HEK293 (cell line): ENCODE results near the gene PERM1.
A peak's percentile ranks its signal among the peaks of the same experiment; 100 is the strongest.

Experiments used
- CTCF ChIA-PET: fragments of 350-600 bp; formaldehyde crosslinking; extraction: SDS; loops from one replicate; lab custom pipeline; 2021; ENCODE audit warnings: antibody characterized with exemption; lab: Yijun Ruan, JAX
- POLR2A ChIA-PET: fragments of 300-600 bp; formaldehyde crosslinking; extraction: SDS; loops from one replicate; lab custom pipeline; 2020; ENCODE audit warnings: antibody characterized with exemption, inconsistent platforms; lab: Yijun Ruan, JAX
- H3K27ac ChIP-seq: fragments of 200-500 bp; sonication (Bioruptor generic); 2 replicates; pipeline ENCODE4 v1.5.1; 2014; ENCODE audit warnings: low read depth, low read length, control low read depth, inconsistent platforms; ENCODE audit errors: extremely low read depth
- H3K36me3 ChIP-seq, 2 experiments: fragments of 200-500 bp in 1 of 2; sonication (Bioruptor generic) in 1 of 2; 1 replicate in 1 of 2; 2 replicates in 1 of 2; pipeline ENCODE4 v1.5.1; 2014 to 2017; ENCODE audit warnings: inconsistent platforms in 2 of 2, low read length in 2 of 2; ENCODE audit not compliant: control insufficient read depth in 2 of 2, insufficient read depth in 1 of 2
- H3K4me1 ChIP-seq: fragments of 200-500 bp; sonication (Bioruptor generic); 2 replicates; pipeline ENCODE4 v1.5.1; 2014; ENCODE audit warnings: mild to moderate bottlenecking, low read length, inconsistent platforms; ENCODE audit not compliant: control insufficient read depth, insufficient read depth
- H3K4me3 ChIP-seq: 2 replicates; pipeline ENCODE4 v1.5.1; 2011; ENCODE audit warnings: low read depth, mild to moderate bottlenecking, control low read depth, low read length, moderate library complexity
- H3K9me3 ChIP-seq: fragments of 200-500 bp; sonication (Bioruptor generic); 2 replicates; pipeline ENCODE4 v1.5.1; 2014; ENCODE audit warnings: low read depth, low read length, inconsistent platforms; ENCODE audit not compliant: control insufficient read depth, insufficient read depth
- CTCF ChIP-seq: fragments of 450-650 bp; formaldehyde crosslinking; IDR thresholded peaks from 2 replicates; pipeline ENCODE4 v1.5.1; 2016; ENCODE audit warnings: missing biosample characterization, missing genetic modification characterization
- GLI2 ChIP-seq: fragments of 450-650 bp; formaldehyde crosslinking; IDR thresholded peaks from 2 replicates; pipeline ENCODE4; 2017; ENCODE audit warnings: missing biosample characterization, missing genetic modification characterization, low read depth, borderline replicate concordance
- GLIS1 ChIP-seq: fragments of 450-650 bp; formaldehyde crosslinking; IDR thresholded peaks from 2 replicates; pipeline ENCODE4 v1.5.1; 2016; ENCODE audit warnings: missing biosample characterization, missing genetic modification characterization
- GLIS2 ChIP-seq: fragments of 450-650 bp; formaldehyde crosslinking; IDR thresholded peaks from 2 replicates; pipeline ENCODE4 v1.5.1; 2016; ENCODE audit warnings: missing biosample characterization, missing genetic modification characterization
- KLF9 ChIP-seq: fragments of 450-650 bp; formaldehyde crosslinking; IDR thresholded peaks from 2 replicates; pipeline ENCODE4 v1.5.1; 2016; ENCODE audit warnings: missing biosample characterization, missing genetic modification characterization, low read depth
- PATZ1 ChIP-seq: fragments of 450-650 bp; formaldehyde crosslinking; IDR thresholded peaks from 2 replicates; pipeline ENCODE4 v1.5.1; 2016; ENCODE audit warnings: missing biosample characterization, missing genetic modification characterization
- PBX3 ChIP-seq: sonication (generic); formaldehyde crosslinking; IDR thresholded peaks from 2 replicates; pipeline ENCODE4 v1.8.1; 2022; ENCODE audit warnings: mild to moderate bottlenecking, moderate library complexity, missing genetic modification reagents
- PRDM10 ChIP-seq: fragments of 450-650 bp; formaldehyde crosslinking; IDR thresholded peaks from 2 replicates; pipeline ENCODE4 v1.5.1; 2016; ENCODE audit warnings: missing biosample characterization, missing genetic modification characterization
- SP2 ChIP-seq: fragments of 450-650 bp; formaldehyde crosslinking; IDR thresholded peaks from 2 replicates; pipeline ENCODE4 v1.5.1; 2016; ENCODE audit warnings: missing biosample characterization, missing genetic modification characterization
- ZBTB10 ChIP-seq: fragments of 450-650 bp; formaldehyde crosslinking; IDR thresholded peaks from 2 replicates; pipeline ENCODE4 v1.5.1; 2016; ENCODE audit warnings: missing biosample characterization, missing genetic modification characterization
- ZBTB17 ChIP-seq: fragments of 450-650 bp; formaldehyde crosslinking; IDR thresholded peaks from 2 replicates; pipeline ENCODE4 v1.5.1; 2016; ENCODE audit warnings: missing biosample characterization, missing genetic modification characterization
- ZBTB21 ChIP-seq: fragments of 450-650 bp; formaldehyde crosslinking; IDR thresholded peaks from 2 replicates; pipeline ENCODE4 v1.5.1; 2017; ENCODE audit warnings: missing biosample characterization, missing genetic modification characterization
- ZFHX2 ChIP-seq: fragments of 450-650 bp; formaldehyde crosslinking; conservative IDR thresholded peaks from 2 replicates; pipeline ENCODE4 v1.5.1; 2016; ENCODE audit warnings: missing biosample characterization, missing genetic modification characterization
- ZNF138 ChIP-seq: fragments of 450-650 bp; formaldehyde crosslinking; IDR thresholded peaks from 2 replicates; pipeline ENCODE4 v1.5.1; 2016; ENCODE audit warnings: missing biosample characterization, missing genetic modification characterization, borderline replicate concordance
- ZNF157 ChIP-seq: fragments of 450-650 bp; formaldehyde crosslinking; IDR thresholded peaks from 2 replicates; pipeline ENCODE4 v1.5.1; 2016; ENCODE audit warnings: missing biosample characterization, missing genetic modification characterization
- ZNF202 ChIP-seq: fragments of 450-650 bp; formaldehyde crosslinking; IDR thresholded peaks from 2 replicates; pipeline ENCODE4 v1.5.1; 2016; ENCODE audit warnings: missing biosample characterization, missing genetic modification characterization, borderline replicate concordance
- ZNF266 ChIP-seq: fragments of 450-650 bp; formaldehyde crosslinking; IDR thresholded peaks from 2 replicates; pipeline ENCODE4 v1.5.1; 2016; ENCODE audit warnings: missing biosample characterization, missing genetic modification characterization, low read depth
- ZNF341 ChIP-seq: fragments of 450-650 bp; formaldehyde crosslinking; IDR thresholded peaks from 2 replicates; pipeline ENCODE4; 2016; ENCODE audit warnings: low read depth, missing biosample characterization, missing genetic modification characterization
- ZNF623 ChIP-seq: fragments of 450-650 bp; formaldehyde crosslinking; IDR thresholded peaks from 2 replicates; pipeline ENCODE4 v1.5.1; 2016; ENCODE audit warnings: missing biosample characterization, missing genetic modification characterization
- ZNF639 ChIP-seq: fragments of 450-650 bp; formaldehyde crosslinking; IDR thresholded peaks from 2 replicates; pipeline ENCODE4 v1.5.1; 2016; ENCODE audit warnings: missing biosample characterization, missing genetic modification characterization
- ZXDB ChIP-seq: fragments of 450-650 bp; formaldehyde crosslinking; IDR thresholded peaks from 2 replicates; pipeline ENCODE4 v1.5.1; 2016; ENCODE audit warnings: missing biosample characterization, missing genetic modification characterization

The PERM1 gene

GRCh38 chr1:984476-984814, 2.6 kb upstream of the PERM1 start (continued):
- peak; percentile 72; the same call in 1 of the 2 replicates for TF ChIP-seq GLI2 (tag by site-specific recombination)
- no peak for TF ChIP-seq ZNF138
- TF ChIP-seq ZNF623 (tag by site-specific recombination): peak; percentile 79

- no peaks in the 10 kb centered on the region for H3K9me3 ChIP-seq
- no peak overlapping the region for H3K27ac ChIP-seq
- POLR2A ChIA-PET: interaction anchor here (0.9 to 2.0 kb wide), 2 partner anchors 11 to 308 kb away, joined by 3 to 11 read pairs; no protein-coding TSS in a partner anchor
- no peaks in the 10 kb centered on the region for H3K36me3 ChIP-seq
- CTCF ChIA-PET: interaction anchor here (0.6 to 4.0 kb wide), 29 partner anchors 8 to 343 kb away, joined by 3 to 53 read pairs (median 4); partner anchors contain the start of gene AGRN
- no peak overlapping the region for H3K4me3 ChIP-seq
- TF ChIP-seq PRDM10 (tag by site-specific recombination) (no peak), ZNF157 (tag by site-specific recombination) (no peak), ZBTB17 (tag by site-specific recombination) (no peak), ZBTB10 (tag by site-specific recombination) (peak; percentile 56), ZNF202 (tag by site-specific recombination) (no peak), ZBTB21 (no peak), SP2 (peak; percentile 32), KLF9 (0 out of 2 replicates have a peak, but pooled peaks have one; percentile 20), PBX3 (CRISPR knock-in tag) (0 out of 2 replicates have a peak, but pooled peaks have one; percentile 39), ZNF266 (no peak), GLIS1 (tag by site-specific recombination) (peak; percentile 35), ZXDB (no peak), GLIS2 (tag by site-specific recombination) (peak; percentile 77), ZNF341 (tag by site-specific recombination) (no peak), ZNF639 (tag by site-specific recombination) (no peak), ZFHX2 (tag by site-specific recombination) (peak; percentile 35; the same call in 1 of the 2 replicates), PATZ1 (tag by site-specific recombination) (peak; percentile 86), CTCF (tag by site-specific recombination) (peak; percentile 54)
- H3K4me1 ChIP-seq: no peaks in the 10 kb centered on the region
Observed at GRCh38 chr1:983798-984475, 2.0 kb upstream of the PERM1 start.
